ENCODE measurements around the gene CDKL1.
A peak's percentile ranks its signal among the peaks of the same experiment; 100 is the strongest.

Gene CDKL1

DNA sequence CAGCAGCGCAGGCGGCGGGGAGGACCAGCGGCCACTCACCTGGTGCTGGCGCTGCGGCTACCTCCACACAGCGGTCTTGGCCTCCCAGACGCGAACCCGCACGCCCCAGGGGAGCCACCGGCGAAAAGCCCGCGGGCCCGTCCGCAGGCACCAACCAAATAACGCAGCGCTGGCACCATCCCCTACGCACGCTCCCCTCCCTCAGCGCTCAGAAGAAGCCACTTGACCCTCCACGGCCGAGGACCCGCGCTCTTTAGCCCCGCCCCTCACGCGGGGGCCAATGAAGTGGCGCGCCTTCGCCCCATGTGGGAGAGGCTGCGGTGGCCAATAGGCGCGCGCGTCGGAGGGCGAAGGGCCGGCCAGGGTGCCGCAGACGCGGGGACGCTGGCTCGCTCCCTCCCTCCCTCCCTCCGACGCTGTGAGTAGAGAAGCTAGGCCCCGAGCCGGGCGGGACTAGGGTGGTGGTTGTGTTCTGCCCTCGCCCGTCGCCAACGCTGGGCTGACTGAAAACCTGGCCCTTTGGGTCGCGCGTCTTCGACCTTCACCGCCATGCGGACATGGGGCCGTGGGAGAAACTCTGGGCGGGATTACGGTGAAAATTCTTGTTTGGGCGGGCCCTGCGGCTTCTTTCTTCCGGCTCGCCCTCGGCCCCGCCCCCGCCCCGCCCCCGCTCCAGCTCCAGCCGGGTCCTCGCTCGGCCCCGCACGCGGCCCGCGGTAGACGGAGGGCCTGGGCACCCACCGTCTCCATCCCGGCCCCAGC lies 84.5 kb downstream of the CDKL1 start, which contains the start of the genes DMAC2L and L2HGDH (continued):
- peak; percentile 48; the same call in 1 of the 2 replicates for TF ChIP-seq ZNF398 (tag by site-specific recombination; IDR thresholded peaks at IDR 0.05)
- TF ChIP-seq KLF17 (tag by site-specific recombination; IDR thresholded peaks at IDR 0.05): peak; percentile 24; the same call in 1 of the 2 replicates
- peak; percentile 87 for TF ChIP-seq PATZ1 (tag by site-specific recombination; IDR thresholded peaks at IDR 0.05)
- TF ChIP-seq, protein P1, sequence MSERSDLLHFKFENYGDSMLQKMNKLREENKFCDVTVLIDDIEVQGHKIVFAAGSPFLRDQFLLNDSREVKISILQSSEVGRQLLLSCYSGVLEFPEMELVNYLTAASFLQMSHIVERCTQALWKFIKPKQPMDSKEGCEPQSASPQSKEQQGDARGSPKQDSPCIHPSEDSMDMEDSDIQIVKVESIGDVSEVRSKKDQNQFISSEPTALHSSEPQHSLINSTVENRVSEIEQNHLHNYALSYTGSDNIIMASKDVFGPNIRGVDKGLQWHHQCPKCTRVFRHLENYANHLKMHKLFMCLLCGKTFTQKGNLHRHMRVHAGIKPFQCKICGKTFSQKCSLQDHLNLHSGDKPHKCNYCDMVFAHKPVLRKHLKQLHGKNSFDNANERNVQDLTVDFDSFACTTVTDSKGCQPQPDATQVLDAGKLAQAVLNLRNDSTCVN (tag by site-specific recombination; optimal IDR thresholded peaks at IDR 0.05): peak; percentile 97
- TF ChIP-seq ZNF670 (tag by site-specific recombination; IDR thresholded peaks at IDR 0.05; ENCODE audit: low read depth): no peak
- no peak for TF ChIP-seq ZNF621 (tag by site-specific recombination; IDR thresholded peaks at IDR 0.05)
- peak; percentile 60; the same call in 1 of the 2 replicates for TF ChIP-seq ZNF391 (tag by site-specific recombination; IDR thresholded peaks at IDR 0.05; ENCODE audit: borderline replicate concordance, low read depth)
- TF ChIP-seq ZNF549 (tag by site-specific recombination; IDR thresholded peaks at IDR 0.05): no peak
- 0 out of 2 replicates have a peak, but pooled peaks have one; percentile 51 for TF ChIP-seq ZFP37 (tag by site-specific recombination; IDR thresholded peaks at IDR 0.05)
- TF ChIP-seq ZNF426 (tag by site-specific recombination; IDR thresholded peaks at IDR 0.05): no peak
- TF ChIP-seq ZNF433 (tag by site-specific recombination; IDR thresholded peaks at IDR 0.05; ENCODE audit: low read depth): no peak
- peak; percentile 74 for TF ChIP-seq SP3 (tag by site-specific recombination; IDR thresholded peaks at IDR 0.05)
- TF ChIP-seq EGR2 (tag by site-specific recombination; IDR thresholded peaks at IDR 0.05; ENCODE audit: low read depth): peak; percentile 54
- TF ChIP-seq ZNF791 (tag by site-specific recombination; IDR thresholded peaks at IDR 0.05): no peak
- TF ChIP-seq ZNF18 (tag by site-specific recombination; IDR thresholded peaks at IDR 0.05): no peak
- TF ChIP-seq, protein P2, sequence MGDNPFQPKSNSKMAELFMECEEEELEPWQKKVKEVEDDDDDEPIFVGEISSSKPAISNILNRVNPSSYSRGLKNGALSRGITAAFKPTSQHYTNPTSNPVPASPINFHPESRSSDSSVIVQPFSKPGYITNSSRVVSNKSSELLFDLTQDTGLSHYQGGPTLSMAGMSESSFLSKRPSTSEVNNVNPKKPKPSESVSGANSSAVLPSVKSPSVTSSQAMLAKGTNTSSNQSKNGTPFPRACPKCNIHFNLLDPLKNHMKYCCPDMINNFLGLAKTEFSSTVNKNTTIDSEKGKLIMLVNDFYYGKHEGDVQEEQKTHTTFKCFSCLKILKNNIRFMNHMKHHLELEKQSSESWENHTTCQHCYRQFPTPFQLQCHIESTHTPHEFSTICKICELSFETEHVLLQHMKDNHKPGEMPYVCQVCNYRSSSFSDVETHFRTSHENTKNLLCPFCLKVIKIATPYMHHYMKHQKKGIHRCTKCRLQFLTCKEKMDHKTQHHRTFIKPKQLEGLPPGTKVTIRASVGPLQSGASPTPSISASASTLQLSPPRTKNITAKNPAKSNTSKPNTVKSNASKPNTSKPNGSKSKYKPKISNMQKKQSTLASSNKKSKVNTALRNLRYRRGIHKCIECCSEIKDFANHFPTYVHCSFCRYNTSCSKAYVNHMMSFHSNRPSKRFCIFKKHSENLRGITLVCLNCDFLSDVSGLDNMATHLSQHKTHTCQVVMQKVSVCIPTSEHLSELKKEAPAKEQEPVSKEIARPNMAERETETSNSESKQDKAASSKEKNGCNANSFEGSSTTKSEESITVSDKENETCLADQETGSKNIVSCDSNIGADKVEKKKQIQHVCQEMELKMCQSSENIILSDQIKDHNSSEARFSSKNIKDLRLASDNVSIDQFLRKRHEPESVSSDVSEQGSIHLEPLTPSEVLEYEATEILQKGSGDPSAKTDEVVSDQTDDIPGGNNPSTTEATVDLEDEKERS (tag by site-specific recombination; IDR thresholded peaks at IDR 0.05): no peak
- peak; percentile 94 for TF ChIP-seq KLF10 (tag by site-specific recombination; IDR thresholded peaks at IDR 0.05)
- TF ChIP-seq ZNF335 (tag by site-specific recombination; conservative IDR thresholded peaks at IDR 0.05): peak; percentile 93
- TF ChIP-seq ZNF140 (tag by site-specific recombination; IDR thresholded peaks at IDR 0.05): no peak
- TF ChIP-seq ZNF354C (tag by site-specific recombination; IDR thresholded peaks at IDR 0.05; ENCODE audit: borderline replicate concordance, low read depth): no peak
- no peak for TF ChIP-seq ZBTB1 (tag by site-specific recombination; IDR thresholded peaks at IDR 0.05)
- peak; percentile 74 for TF ChIP-seq ZNF600 (tag by site-specific recombination; IDR thresholded peaks at IDR 0.05)
- no peak for TF ChIP-seq ZNF37A (tag by site-specific recombination; IDR thresholded peaks at IDR 0.05)
- TF ChIP-seq ZIC2 (tag by site-specific recombination; IDR thresholded peaks at IDR 0.05): peak; percentile 89
- peak; percentile 63 for TF ChIP-seq KLF1 (tag by site-specific recombination; IDR thresholded peaks at IDR 0.05)
- TF ChIP-seq SETDB1 (IDR thresholded peaks at IDR 0.05; ENCODE audit: insufficient read length, low read length): no peak
- TF ChIP-seq, protein P3, sequence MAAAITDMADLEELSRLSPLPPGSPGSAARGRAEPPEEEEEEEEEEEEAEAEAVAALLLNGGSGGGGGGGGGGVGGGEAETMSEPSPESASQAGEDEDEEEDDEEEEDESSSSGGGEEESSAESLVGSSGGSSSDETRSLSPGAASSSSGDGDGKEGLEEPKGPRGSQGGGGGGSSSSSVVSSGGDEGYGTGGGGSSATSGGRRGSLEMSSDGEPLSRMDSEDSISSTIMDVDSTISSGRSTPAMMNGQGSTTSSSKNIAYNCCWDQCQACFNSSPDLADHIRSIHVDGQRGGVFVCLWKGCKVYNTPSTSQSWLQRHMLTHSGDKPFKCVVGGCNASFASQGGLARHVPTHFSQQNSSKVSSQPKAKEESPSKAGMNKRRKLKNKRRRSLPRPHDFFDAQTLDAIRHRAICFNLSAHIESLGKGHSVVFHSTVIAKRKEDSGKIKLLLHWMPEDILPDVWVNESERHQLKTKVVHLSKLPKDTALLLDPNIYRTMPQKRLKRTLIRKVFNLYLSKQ (tag by site-specific recombination; IDR thresholded peaks at IDR 0.05; ENCODE audit: borderline replicate concordance): no peak

Data from HEK293 (cell line).